GM19324 (cell line): ENCODE measurements around the gene JMJD6.
A peak's percentile ranks its signal among the peaks of the same experiment; 100 is the strongest.

Source experiments
- ATAC-seq: cut with Tn5 transposase; IDR thresholded peaks from one replicate; pipeline ENCODE4 v1.9.1; 2021; ENCODE audit warnings: mild to moderate bottlenecking, moderate library complexity; ENCODE audit not compliant: unreplicated experiment, low FRiP score

JMJD6 gene

GRCh38 chr17:76683011-76683755 lies 43.2 kb downstream of the JMJD6 start:
- ATAC-seq, result no peak

GRCh38 chr17:76682296-76682695 lies 44.1 kb downstream of the JMJD6 start:
- ATAC-seq, result no peak

GRCh38 chr17:76681222-76682137 lies 44.9 kb downstream of the JMJD6 start:
- no peak for ATAC-seq

GRCh38 chr17:76679239-76679638 lies 47.2 kb downstream of the JMJD6 start:
- no peak for ATAC-seq

GRCh38 chr17:76678330-76678729 lies 48.1 kb downstream of the JMJD6 start:
- no peak for ATAC-seq

- ATAC-seq, result no peak
Observed at GRCh38 chr17:76677406-76677805, 49.0 kb downstream of the JMJD6 start.

- ATAC-seq, result no peak
Observed at GRCh38 chr17:76676629-76677028, 49.8 kb downstream of the JMJD6 start.

- ATAC-seq, result no peak
Observed at GRCh38 chr17:76675648-76676047, 50.8 kb downstream of the JMJD6 start.

GRCh38 chr17:76674600-76674999 lies 51.8 kb downstream of the JMJD6 start:
- no peak for ATAC-seq

GRCh38 chr17:76673729-76674128 lies 52.7 kb downstream of the JMJD6 start:
- no peak for ATAC-seq

- ATAC-seq, result no peak
Observed at GRCh38 chr17:76672892-76673291, 53.5 kb downstream of the JMJD6 start.

- no peak for ATAC-seq
Observed at GRCh38 chr17:76672270-76672851, 54.0 kb downstream of the JMJD6 start.

GRCh38 chr17:76671912-76672262 lies 54.5 kb downstream of the JMJD6 start:
- ATAC-seq, result no peak

GRCh38 chr17:76671123-76671911 lies 55.1 kb downstream of the JMJD6 start:
- peak; percentile 96 for ATAC-seq

GRCh38 chr17:76670718-76671122 lies 55.7 kb downstream of the JMJD6 start:
- ATAC-seq, result no peak

GRCh38 chr17:76670020-76670717 lies 56.2 kb downstream of the JMJD6 start:
- no peak for ATAC-seq
